ENCODE results near the gene MANEAL.

Gene MANEAL

GRCh38 chr1:37828410-37829074 is 34.9 kb downstream of the MANEAL start:
- no peak for DNase-seq (ENCODE audit: low read depth, low spot score)

DNA sequence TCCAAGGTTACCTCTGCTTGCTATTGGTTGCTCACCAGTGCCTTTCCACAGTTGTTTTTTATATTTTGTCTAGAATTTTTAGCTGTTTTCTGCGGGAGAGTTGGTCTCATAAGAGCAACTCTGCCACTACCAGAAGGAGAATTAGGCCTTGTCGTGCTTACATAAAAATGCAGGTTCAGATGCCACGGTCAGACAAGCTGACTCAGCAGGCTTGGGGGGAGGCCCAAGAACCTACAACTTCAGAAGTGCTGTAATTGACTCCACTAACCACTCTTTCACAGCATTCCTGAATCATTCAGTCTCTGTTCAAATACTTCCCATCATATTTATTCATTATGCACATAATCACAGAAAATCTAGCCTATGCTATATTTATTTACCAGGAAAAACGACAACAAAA is 37.5 kb downstream of the MANEAL start:
- DNase-seq (ENCODE audit: low read depth, low spot score): no peak

- DNase-seq (ENCODE audit: low read depth, low spot score): no peak
These were observed 38.2 kb downstream of the MANEAL start for GRCh38 chr1:37831809-37832208.

DNA sequence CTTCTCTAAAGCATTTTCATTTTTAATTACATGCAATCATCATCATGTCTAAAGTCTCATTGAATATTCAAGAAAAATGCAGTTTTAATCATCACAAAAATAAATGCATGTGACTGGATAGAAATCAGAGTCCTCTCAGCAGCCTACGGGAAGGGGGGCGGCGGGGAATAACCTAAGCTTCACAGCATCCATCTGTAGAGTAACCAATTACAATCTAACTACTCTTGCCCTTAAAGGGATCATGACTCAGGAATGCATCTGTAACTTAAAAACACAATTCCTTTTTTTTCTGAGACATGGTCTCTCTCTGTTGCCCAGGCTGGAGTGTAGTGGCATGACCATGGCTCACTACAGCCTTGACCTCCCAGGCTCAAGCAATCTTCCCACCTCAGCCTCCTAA is 43.1 kb downstream of the MANEAL start:
- no peak for DNase-seq (ENCODE audit: low read depth, low spot score)

DNA sequence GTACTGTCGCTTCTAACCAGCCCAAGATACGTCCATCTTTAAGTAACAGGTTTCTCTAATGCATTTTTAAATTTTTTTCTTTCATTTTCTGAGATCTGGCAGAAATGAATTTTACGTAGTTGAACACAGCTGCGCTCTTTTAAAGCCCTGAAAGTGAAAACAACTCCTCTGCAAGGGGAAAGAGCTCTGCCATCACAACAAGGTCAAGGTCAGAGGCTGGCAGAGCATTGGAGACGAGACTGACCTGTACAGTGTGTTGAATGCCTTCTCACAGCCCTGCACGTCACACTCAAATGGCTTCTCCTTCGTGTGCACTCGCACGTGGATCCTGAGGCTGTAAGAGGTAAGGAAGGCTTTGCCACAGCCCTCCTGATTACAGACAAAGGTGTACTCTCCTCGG is 46.0 kb downstream of the MANEAL start:
- no peak for DNase-seq (ENCODE audit: low read depth, low spot score)

- DNase-seq (ENCODE audit: low read depth, low spot score): no peak
These were observed 47.1 kb downstream of the MANEAL start for GRCh38 chr1:37840711-37841110.

DNA sequence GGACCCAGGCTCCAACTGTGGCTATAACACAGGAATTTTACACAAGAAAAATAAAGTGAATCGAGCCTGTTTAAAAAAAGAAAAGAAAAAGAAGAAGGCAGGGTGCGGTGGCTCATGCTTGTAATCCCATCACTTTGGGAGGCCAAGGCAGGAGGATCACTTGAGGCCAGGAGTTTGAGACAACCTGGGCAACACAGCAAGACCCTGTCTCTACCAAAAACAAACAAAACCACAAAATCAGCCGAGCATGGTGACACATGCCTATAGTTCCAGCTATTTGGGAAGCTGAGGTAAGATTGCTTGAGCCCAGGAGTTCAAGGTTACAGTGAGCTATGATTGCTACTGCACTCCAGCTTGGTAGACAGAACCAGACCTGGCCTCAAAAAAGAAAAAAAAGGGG is 48.0 kb downstream of the MANEAL start:
- DNase-seq (ENCODE audit: low read depth, low spot score): no peak

DNA sequence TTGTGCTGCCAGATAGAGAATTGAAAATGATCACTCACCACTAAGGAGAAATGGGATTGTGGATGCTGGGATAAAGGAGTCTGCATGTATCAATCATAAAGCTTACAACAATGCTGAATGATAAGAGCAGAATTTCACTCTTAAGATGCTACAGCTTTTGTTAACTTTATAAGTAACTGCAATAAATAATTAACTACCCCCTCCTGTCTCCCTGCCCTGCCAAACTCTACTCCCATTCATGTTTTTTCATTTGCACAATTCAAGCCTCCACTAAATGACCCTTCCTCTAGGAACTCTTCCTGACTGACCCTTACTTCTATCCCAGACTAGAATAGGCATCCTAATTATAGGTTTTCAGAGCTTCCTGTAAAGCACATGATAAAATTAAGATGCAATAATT is 50.9 kb downstream of the MANEAL start:
- DNase-seq (ENCODE audit: low read depth, low spot score): no peak

DNA sequence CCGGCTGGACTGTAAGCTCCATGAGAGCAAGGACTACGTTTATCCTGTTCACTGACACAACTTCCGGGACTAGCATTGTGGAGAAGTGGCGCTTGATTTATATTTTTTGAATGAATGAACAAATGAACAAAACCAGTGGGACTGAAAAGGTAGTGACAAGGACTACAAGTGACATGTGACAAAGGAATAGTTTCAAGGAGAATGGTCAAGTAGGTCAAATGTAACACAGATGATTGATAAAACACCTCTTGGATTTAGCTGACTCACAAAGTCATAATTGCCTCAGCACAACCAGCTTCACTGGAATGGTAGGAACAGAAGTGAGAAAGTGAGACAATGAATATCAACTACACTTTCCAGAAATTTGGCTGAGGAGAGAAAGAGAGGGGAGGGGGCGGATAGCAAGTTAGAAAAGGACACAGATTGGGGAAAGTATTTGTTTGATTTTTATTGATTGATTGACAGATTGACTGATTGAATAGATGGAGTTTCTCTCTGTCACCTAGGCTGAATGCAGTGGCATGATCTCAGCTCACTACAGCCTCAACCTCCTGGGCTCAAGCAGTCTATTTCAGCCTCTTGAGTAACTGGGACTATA is 51.5 kb downstream of the MANEAL start:
- DNase-seq (ENCODE audit: low read depth, low spot score): no peak

DNA sequence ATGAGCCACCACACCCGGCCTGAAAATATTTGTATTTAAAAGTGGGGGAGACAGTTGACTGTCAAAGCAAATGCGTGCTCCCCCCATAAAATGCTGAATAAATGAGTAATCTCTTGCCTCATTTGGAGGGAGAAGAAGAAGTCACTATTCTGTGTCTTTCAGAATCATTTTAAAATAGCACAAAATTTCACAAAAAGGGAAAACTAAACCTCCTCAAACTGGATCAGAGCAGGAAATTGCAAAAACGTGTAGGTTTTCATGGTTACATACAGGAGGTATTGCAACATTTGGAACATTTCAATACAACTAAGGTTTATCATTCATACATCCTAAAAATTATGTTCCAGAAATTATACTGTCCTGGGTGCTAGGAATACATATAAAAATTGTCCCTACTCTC is 52.1 kb downstream of the MANEAL start:
- DNase-seq (ENCODE audit: low read depth, low spot score): no peak

- DNase-seq (ENCODE audit: low read depth, low spot score): no peak
These were observed 53.1 kb downstream of the MANEAL start for GRCh38 chr1:37846647-37847339.

DNA sequence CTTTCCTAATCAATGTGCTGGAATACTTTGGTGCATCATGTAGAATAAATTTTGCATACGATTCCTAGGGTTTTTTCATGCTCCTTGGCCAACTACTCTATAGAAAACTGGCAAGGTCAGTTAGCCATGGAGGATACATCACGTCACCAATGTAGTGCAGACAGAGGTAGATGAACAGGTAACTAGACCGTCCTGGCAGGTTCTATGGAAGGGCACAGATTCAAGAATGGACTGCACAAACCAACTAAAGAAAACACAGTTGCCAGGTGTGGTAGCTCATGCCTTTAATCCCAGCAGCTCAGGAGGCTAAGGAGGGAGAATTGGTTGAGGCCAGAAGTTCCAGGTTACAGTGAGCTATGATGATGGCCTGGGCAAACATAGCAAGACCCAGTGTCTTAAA is 55.8 kb downstream of the MANEAL start:
- no peak for DNase-seq (ENCODE audit: low read depth, low spot score)

- DNase-seq (ENCODE audit: low read depth, low spot score): no peak
These were observed 56.8 kb downstream of the MANEAL start for GRCh38 chr1:37850352-37850955.

All from activated naive CD8-positive, alpha-beta T cell treated with anti-CD3 and anti-CD28 coated beads, Interleukin-2, amount 50 U/mL, for 16 hours (primary cell).